UCSD-AML1 (cell line): Measurements from ENCODE around the gene RUFY1.

Experiments used
- DNase-seq: peaks from one replicate; lab custom pipeline; 2025; ENCODE audit not compliant: unreplicated experiment; lab: John Stamatoyannopoulos, UW

Gene RUFY1

GRCh38 chr5:179601871-179602625 is 51.7 kb downstream of the RUFY1 start:
- DNase-seq, result no peak

GRCh38 chr5:179603308-179603707 is 53.0 kb downstream of the RUFY1 start:
- DNase-seq, result no peak

- no peak for DNase-seq
Observed at GRCh38 chr5:179605026-179605833, 54.9 kb downstream of the RUFY1 start.

DNA sequence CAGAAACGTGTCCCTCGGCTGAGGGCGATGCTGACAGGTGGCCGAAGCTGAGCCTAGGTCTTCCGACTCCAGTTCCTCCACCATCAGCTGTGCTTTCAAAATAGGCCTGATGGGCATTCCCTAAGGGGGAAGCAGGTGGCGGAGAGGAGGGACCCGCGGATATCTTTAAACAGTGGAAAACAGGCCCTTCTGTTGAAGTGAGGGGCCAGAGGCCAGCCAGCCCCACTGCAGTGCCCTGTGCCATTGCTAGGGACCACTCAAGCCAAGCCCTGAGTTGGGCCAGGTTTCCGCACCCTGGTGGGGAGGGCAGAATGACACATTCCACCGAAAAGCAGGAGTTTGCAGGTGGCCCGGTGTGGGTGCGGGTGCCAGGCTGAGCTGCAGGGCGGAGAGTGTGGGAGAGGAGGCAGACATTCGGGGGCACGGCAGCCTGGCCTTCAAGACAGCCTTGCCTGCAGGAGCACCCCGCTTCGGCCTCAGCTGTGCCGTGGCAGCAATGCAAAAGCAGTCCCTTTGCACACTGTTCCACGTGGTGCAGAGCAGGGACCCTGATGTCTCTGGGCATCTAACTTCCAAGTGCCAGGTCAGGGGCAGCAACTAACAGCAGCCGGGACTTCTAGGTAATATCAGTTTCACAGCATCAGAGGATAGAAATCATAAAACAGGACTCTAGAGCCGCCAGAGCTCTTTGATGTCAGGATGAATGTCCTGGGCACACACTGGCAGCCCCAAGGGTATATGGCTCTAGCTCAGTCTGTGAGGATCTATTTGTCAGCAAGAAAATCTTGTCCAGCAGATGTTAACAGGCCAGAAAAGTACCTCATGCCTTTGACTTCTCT is 55.9 kb downstream of the RUFY1 start:
- DNase-seq, result no peak

- DNase-seq, result no peak
Observed at GRCh38 chr5:179606910-179607159, 56.5 kb downstream of the RUFY1 start.

DNA sequence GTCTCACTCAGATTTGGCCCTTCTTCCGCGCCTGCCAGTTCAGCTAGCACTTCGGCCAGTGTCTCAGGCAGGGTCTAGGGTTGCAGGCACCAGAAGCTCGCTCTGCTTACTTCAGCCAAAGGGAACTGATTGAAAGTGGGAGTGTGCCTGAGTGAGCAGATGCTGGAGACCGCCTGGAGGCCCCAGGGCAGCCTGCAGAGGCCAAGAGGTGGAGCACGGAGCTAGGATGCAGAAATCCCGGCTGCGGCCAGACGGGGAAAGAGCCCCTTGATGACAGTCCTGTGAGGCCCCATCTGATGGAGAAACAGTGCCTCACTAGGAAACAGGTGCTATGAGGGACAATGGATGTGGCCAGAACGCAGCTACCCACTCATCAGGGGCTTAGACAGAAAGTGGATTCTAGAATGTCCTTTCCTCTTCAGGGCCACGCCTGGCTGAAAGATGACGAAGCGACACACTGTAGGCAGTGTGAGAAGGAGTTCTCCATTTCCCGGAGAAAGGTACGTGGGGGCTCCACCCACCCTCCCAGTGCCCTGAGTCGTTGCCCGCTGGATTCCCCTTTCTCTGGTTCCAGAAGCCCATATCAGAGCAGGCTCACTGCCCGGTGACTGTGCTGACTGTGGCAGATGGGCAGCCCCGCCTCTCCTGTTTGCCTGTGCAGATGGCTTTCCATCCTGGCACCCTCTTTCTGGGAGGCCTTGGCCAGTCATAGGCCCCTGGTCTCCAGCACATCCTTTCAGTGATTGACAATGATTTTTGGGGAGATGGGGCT is 57.0 kb downstream of the RUFY1 start:
- no peak for DNase-seq

DNA sequence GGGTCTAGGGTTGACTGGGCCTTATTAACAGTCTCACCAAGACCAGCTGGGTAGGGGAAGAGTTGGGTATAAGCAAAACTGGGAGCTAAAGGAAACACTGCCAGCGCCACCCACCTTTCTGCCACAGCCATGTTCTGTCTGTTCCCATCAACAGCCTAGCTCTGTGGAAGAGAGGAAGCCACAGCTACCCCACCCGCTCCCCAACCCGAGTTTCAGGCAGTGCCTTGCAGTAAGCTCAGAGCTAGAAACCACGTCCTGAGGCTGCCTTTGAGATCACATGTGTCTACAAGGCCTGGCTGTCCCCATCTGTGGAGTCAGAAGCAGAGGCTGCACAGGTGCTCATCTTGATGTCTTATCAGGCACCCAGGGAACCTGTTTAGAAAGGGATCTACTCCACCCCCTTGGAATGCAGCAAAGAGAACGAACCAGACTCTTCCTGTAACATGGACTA is 57.8 kb downstream of the RUFY1 start:
- peak; percentile 49 for DNase-seq

GRCh38 chr5:179609834-179610108 is 59.4 kb downstream of the RUFY1 start:
- DNase-seq, result no peak

DNA sequence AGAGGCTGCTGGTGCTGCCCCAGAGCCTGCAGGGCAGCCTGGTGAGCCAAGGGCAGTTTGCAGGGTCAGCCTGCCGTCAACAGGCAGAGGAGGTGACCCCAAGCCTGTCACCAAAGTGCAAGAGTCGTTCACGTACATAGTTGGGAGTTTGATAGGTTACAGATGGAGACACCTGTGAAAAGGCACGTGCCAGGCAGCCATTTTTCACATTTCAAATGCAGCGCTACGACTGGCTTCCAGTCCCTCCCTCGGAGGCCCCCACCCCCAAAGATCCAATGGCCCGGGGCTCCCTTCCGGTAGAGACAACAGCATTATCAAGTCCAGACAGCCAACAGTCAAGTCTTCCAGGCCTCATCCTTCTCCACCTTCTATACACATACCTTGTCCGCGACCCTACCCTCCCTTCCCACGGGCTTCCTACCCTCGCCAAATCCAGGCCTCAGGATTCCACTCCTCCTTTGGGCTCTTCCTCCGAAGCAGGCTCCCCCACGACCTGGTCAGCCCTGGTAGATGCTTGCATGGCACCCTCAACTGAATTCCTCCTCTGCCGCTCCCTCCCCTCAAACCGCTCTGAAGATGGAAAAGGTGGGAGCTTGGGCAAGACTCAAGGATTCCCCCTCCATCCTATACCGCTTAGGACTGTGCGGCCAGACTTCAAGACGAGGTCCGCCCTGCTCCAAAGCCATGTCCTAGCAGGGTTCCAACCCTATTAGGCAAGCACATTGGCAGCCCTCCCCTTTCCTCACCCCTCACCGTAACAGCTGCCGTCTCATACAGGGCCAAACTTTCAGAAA is 60.0 kb downstream of the RUFY1 start:
- DNase-seq, result no peak

GRCh38 chr5:179610903-179611265 is 60.5 kb downstream of the RUFY1 start:
- DNase-seq, result no peak

DNA sequence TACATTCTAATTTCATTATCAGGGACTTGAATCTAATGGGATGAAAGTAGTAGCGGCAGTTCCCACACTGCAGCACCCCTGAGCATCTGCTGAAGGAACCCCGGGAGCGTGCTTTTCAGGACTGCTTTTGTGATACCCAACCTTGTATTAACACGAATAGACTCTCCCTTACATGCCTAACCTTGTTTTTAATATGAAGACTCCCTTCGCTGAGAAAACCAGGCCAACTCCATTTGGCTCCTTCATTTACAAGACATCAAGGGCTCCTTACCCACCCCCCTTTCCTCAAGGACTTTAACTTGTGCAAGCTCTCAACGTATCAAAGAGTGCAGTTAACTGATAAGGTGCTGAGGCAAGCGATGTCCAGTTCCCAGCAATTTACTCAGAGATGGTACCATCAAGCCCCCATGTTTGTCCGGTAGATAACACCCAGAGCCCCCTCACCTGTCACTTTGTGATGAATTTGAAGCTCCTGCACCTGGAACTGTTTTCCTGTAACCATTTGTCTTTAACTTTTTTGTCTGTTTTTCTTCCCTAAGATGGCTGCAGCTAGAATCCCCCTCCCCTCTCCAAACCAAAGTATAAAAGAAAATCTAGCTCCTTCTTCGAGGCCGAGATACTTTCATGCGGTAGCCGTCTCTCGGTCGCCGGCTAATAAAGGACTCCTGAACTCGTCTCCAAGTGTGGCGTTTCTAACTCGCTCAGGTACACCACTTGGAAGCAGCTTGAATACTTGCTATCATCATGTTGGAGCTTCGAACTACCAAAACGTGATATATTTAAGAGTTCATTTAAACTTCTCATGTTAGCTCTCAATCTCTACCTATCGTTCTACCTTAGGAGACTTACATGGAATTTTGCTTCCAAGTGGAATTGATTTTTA is 62.5 kb downstream of the RUFY1 start:
- DNase-seq, result no peak

DNA sequence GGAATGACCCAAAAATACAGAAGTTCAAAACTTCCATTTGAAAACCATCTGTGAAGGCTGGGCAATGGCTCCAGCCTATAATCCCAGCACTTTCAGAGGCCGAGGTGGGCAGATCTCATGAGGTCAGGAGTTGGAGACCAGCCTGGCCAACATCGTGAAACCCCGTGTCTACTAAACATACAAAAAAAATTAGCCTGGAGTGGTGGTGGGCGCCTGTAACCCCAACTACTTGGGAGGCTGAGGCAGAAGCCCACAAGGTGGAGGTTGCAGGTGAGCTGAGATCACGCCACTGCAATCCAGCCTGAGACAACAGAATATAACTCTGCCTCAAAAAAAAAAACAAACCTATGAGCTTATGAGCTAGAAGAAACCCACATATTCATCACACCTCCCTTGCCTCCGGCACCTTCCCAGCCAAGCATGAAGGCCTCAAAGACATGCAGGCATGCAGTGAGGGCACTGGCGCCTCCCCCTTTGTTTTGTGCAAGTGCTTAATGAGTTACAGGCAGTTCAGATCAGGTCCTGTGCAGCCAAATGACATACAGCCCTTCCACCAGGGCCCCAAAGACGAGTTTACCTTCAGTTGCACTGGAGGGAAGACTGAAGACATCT is 63.2 kb downstream of the RUFY1 start:
- no peak for DNase-seq

GRCh38 chr5:179614745-179615144 is 64.4 kb downstream of the RUFY1 start:
- DNase-seq, result no peak

GRCh38 chr5:179615203-179615602 is 64.8 kb downstream of the RUFY1 start:
- DNase-seq, result no peak

DNA sequence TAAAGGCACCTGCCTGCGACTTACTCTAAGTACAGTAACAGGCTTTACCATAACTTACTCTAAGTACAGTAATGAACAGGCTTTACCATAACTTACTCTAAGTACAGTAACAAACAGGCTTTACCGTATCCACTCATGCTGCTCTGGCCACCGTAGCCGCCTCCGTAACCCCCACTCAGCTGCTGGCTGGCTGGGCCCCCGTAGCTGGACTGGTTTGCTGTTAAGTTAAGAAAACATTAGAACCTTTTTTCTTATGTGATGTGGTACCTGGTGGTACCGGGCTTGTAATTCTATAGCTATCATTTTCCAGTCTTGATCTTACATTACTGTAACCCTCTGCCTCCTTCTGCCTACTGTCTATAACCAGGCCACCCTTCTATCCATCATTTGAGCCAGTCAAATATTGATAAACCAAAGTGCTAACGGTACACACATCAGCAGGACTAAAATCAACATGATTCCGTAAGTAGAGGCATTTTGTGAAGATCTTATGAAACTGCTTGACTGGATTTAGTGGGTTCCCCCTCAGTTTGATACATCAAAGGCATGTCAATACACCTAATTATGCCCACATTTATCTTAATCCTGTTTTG is 65.7 kb downstream of the RUFY1 start:
- DNase-seq, result no peak

GRCh38 chr5:179617930-179618329 is 67.6 kb downstream of the RUFY1 start:
- no peak for DNase-seq

GRCh38 chr5:179618923-179619554 is 68.7 kb downstream of the RUFY1 start:
- DNase-seq, result no peak

DNA sequence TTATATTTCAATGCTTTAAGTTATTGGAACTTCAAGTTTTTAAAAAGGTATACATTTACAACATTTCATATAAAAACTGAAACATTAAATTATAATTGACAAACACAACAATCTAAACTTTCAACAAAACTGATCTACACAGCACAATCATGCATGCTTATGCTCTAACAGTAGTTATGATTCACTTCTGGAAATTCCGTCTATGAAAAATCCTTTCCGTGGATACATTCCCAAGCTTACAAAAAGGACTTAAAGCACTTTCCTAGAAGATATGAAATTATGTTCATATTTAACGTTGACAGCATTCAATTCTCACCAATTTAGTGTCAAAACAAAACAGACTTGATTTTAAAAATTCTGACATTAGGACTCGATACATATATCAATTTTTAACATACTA is 69.4 kb downstream of the RUFY1 start:
- no peak for DNase-seq
